ENCODE data around the gene RNU6-1. TPM values are rescaled to one million over a fixed set of nuclear protein-coding genes. Genes with fewer than 3 reads are reported as not detected.
A peak's percentile ranks its signal among the peaks of the same experiment; 100 is the strongest.

The RNU6-1 gene
- total and polyA plus RNA-seq, 4 donors = not detected

DNA sequence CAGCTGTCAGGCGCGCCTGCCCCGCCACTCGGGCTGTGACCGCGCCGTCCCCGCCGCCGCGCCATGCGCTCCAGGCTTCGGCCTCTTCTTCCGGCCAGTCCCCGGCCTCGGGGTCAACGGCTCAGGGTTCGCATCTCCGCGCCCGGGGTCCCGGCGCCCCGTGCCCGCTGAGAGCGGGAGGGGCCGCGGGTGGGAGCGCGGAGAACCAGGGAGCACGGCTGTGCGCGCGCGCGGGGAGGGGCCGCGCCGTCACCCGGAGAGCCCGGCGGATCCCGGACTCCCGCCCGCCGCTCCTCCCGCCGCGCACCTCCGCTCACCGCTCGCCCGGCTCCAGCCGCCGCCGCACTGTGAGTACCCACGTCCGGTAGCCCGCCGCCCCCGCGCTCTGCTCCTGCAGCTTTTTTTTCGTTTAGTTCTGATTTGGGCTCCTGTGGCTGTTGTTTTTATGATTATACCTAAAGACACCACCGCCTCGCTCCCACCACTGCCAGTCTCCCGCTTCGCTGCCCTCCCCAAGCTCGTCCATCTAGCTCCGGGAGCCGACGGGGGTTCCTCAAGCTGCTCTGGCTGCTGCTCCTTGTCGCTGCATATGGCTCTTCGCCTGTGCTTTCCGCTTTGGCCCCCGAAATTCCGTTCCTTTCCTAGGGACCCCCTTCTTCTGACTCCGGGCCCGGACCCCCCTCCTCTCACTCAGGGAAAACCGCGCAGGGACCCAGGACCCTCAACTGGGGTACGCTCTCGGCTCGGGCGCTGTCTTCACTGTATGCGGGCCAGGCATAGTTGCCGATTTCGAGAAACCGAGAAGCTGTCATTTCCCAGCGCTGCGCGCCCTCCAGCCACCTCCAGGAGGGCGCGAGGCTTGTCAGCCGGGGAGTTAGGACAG, 16.3 kb downstream of the RNU6-1 start:
- H3K4me3 ChIP-seq (ENCODE audit: low read depth, low read length) = peak overlapping the region; percentile 27
- WGBS (ENCODE audit: insufficient coverage) = under 1% methylated on average over 84 of the region's 94 CpGs
- H3K9me3 ChIP-seq (ENCODE audit: control insufficient read depth, insufficient read depth, low read length) = no peaks in the 10 kb centered on the region
- H3K36me3 ChIP-seq (ENCODE audit: control insufficient read depth, insufficient read depth, low read length) = peaks cover 6% of the 10 kb centered on the region
- H3K27ac ChIP-seq (ENCODE audit: low read depth, low read length) = no peak overlapping the region
- peaks cover 91% of the 10 kb centered on the region for H3K27me3 ChIP-seq (ENCODE audit: control insufficient read depth, insufficient read depth, low read length)
- H3K4me1 ChIP-seq (ENCODE audit: control insufficient read depth, insufficient read depth, low read length) = peaks cover 70% of the 10 kb centered on the region
- DNase-seq (ENCODE audit: low read depth in 4 of 6, low spot score in 6 of 6) = peak in 2 of 6 donors; percentile 48 to 59

DNA sequence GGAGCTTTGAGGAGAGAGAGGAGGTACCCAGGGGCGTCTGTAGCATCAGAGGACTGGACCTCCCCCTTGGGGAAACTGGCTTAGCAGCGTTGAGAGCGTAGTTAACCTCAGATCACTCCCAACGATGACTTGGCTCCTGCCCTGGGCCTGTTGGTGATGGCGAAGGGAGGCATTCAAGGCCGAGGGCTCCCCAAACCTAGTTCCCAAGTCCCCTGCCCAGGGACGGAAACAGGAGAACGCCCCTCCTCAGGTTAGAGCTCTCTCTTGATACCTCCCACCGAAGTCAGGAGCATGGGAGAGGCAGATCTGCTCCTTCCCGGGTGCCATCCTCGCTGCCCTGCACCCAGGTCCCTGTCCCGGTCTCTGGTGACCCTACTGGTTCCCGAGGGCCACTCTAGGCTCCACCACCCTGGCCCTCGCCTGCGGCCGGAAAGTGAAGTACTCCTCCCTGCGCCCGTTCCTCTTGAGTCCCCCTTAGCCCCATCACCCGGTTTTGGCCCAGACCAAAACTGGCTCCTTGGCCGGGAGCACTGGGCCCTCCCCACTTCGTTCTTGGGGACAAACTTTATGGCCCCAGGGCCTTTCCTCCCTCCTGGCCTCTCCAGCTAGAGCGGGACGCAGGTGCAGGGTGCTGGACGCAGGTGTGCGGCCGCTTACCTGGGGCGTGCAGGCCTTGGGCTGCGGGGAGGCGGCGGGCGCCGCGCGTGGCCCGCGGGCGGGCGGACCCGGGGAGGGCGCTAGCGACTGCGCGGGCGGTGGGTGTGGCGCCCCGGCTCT, 17.1 kb downstream of the RNU6-1 start:
- Histone ChIP-seq H3K36me3 (ENCODE audit: control insufficient read depth, insufficient read depth, low read length) (peaks cover 4% of the 10 kb centered on the region), H3K4me3 (ENCODE audit: low read depth, low read length) (peak overlapping the region; percentile 4), H3K4me1 (ENCODE audit: control insufficient read depth, insufficient read depth, low read length) (peaks cover 65% of the 10 kb centered on the region), H3K27ac (ENCODE audit: low read depth, low read length) (no peak overlapping the region), H3K9me3 (ENCODE audit: control insufficient read depth, insufficient read depth, low read length) (no peaks in the 10 kb centered on the region), H3K27me3 (ENCODE audit: control insufficient read depth, insufficient read depth, low read length) (peaks cover 91% of the 10 kb centered on the region)
- 2% methylated on average over 45 of the region's 46 CpGs for WGBS (ENCODE audit: insufficient coverage)
- peak in 1 of 6 donors; percentile 43 for DNase-seq (ENCODE audit: low read depth in 4 of 6, low spot score in 6 of 6)

DNA sequence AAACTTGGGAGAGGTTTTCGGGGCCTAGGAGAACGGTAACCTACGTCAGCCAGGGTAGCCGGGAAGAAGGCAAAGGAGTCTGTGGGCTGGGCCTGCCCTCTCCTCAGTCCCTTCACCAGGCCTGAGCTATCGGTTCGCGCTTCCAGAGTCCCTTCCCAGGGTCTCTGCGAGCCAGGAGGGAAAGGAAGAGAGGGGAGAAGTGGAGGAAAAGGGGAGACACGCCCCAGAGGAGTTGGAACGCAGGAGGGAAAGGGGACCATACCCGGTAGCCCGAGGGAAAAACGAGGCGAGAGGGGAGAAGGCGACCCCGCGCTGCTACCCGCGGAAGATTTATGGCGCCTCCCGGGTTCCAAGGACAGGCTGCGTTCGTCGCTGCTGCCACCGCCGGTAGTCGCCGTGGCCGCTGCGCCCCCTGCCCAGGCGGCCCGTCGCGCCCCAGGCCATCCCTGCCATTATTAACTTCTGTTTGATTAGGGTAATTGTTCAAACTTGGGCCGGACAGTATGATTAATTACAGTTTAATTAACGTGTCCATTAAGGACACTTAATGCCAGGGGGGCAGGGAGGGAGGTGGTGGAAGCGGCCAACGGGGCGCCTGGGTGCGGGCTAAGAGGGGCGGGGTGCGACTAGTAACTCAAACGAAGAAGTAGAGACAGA, 17.9 kb downstream of the RNU6-1 start:
- H3K9me3 ChIP-seq (ENCODE audit: control insufficient read depth, insufficient read depth, low read length) = peaks cover 2% of the 10 kb centered on the region
- no peak overlapping the region for H3K27ac ChIP-seq (ENCODE audit: low read depth, low read length)
- H3K4me1 ChIP-seq (ENCODE audit: control insufficient read depth, insufficient read depth, low read length) = peaks cover 65% of the 10 kb centered on the region
- peak overlapping the region; percentile 4 for H3K4me3 ChIP-seq (ENCODE audit: low read depth, low read length)
- peaks cover 87% of the 10 kb centered on the region for H3K27me3 ChIP-seq (ENCODE audit: control insufficient read depth, insufficient read depth, low read length)
- DNase-seq (ENCODE audit: low read depth in 4 of 6, low spot score in 6 of 6) = peak in 2 of 6 donors; percentile 32 to 47
- peaks cover 4% of the 10 kb centered on the region for H3K36me3 ChIP-seq (ENCODE audit: control insufficient read depth, insufficient read depth, low read length)
- WGBS (ENCODE audit: insufficient coverage) = 2% methylated on average over 43 of the region's 43 CpGs

DNA sequence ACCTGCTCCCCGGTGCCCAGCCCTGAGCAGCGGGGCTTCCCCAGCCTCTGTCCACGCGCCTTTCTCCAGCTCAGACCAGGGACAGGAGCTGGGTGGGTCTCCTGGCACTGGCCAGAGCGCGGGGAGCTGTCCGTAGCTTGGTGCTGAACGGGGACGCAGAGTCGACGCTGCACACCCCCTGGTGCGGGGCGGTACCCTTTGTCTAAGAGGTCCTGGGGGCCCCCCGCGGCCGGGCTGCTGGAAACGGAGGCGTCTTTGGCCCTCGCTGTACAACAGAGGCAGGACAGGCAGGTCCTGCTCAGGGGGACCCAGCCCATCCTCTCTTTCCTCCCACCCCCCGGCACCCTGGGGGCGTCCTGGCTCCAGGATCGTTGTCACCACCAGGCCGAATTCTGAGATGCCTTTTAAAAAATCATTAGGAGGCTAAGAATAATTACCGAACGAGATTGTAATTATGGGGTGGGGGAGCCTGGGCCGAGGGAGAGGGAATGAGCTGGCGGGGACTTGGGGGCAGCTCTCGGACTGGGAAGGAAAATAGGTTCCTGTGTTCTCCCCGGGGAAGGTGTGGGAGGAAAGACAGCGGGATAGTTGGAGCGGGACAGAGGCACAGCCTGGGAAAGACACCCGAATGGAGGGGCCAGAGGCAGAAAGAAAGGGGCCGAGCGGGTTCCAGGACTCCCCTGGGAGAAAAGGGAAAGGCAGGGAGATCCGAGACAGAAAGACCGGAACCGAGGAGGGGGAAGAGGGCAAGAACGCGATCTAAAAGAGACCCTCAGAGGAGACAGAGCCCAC, 18.7 kb downstream of the RNU6-1 start:
- Histone ChIP-seq H3K27ac (ENCODE audit: low read depth, low read length) (no peak overlapping the region), H3K36me3 (ENCODE audit: control insufficient read depth, insufficient read depth, low read length) (peaks cover 3% of the 10 kb centered on the region), H3K27me3 (ENCODE audit: control insufficient read depth, insufficient read depth, low read length) (peaks cover 80% of the 10 kb centered on the region), H3K9me3 (ENCODE audit: control insufficient read depth, insufficient read depth, low read length) (peaks cover 4% of the 10 kb centered on the region), H3K4me3 (ENCODE audit: low read depth, low read length) (no peak overlapping the region), H3K4me1 (ENCODE audit: control insufficient read depth, insufficient read depth, low read length) (peaks cover 61% of the 10 kb centered on the region)
- WGBS (ENCODE audit: insufficient coverage) = 4% methylated on average over 33 of the region's 39 CpGs
- DNase-seq (ENCODE audit: low read depth in 4 of 6, low spot score in 6 of 6) = peak in 2 of 6 donors; percentile 45 to 69

DNA sequence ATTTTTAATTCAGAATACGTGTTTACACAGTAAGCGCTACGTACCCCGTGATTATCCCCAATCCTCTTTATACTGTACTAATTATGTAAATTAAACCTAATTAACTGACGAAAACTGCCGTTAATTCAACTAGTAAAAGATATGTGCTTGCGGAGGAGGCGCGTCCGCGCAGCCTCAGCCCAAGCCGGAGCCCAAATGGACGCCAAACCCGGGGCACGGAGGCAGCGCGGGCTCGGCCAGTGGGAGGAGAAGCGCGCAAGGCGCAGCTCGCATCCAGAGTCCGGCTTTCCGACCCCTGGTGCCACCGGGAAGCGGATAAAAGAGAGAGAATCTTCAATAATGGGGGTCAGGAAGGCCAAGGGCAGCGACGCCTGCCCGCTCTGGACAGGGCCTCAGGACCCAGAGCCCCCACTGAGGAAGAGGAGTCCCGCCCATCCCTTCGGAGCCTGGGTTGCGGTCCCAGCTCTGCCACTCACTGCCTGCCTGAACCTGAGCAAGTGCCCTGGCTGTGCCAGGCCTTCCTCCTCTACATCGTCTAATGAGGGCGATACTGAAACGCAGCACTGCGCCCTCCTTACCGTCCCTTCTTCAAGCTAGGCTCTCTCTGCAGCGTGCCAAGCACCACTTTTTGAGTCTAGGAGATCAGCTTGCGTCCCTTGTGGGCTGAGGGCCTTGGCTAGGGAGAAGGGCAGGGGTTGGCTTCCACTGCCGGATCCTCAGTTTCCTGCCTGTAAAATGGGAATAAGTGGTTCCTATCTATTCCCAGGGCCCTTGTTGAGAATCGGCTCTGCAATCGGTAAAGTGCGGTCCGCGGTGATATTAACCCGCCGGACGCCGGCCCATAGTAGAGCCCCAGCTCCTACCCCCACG, 19.5 kb downstream of the RNU6-1 start:
- Histone ChIP-seq H3K4me1 (ENCODE audit: control insufficient read depth, insufficient read depth, low read length) (peaks cover 53% of the 10 kb centered on the region), H3K4me3 (ENCODE audit: low read depth, low read length) (peak overlapping the region; percentile 9), H3K36me3 (ENCODE audit: control insufficient read depth, insufficient read depth, low read length) (no peaks in the 10 kb centered on the region), H3K27ac (ENCODE audit: low read depth, low read length) (no peak overlapping the region), H3K27me3 (ENCODE audit: control insufficient read depth, insufficient read depth, low read length) (peaks cover 72% of the 10 kb centered on the region), H3K9me3 (ENCODE audit: control insufficient read depth, insufficient read depth, low read length) (peaks cover 8% of the 10 kb centered on the region)
- 2% methylated on average over 42 of the region's 50 CpGs for WGBS (ENCODE audit: insufficient coverage)
- peak in 2 of 6 donors; percentile 35 to 91 for DNase-seq (ENCODE audit: low read depth in 4 of 6, low spot score in 6 of 6)

DNA sequence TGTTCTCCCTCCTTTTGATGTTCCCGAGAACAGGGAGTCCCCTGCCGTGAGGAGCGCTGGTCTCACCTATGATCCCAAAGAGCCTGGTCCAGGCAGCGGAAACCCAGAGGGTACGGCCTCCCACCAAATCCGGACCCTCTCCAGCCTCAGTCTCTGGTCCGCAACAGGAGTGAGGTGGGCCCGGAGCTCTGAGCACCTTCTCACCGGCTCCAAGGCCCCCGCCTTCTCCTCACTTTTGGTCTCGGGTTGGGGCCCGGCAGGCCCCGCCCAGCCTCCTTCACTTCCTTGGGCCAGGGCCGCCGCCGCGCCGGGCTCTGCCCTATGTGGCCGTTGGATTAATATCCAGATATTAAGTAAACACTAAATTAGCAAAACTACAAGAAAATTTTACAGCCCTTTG, 20.2 kb downstream of the RNU6-1 start:
- Histone ChIP-seq H3K27ac (ENCODE audit: low read depth, low read length) (no peak overlapping the region), H3K9me3 (ENCODE audit: control insufficient read depth, insufficient read depth, low read length) (peaks cover 8% of the 10 kb centered on the region), H3K27me3 (ENCODE audit: control insufficient read depth, insufficient read depth, low read length) (peaks cover 65% of the 10 kb centered on the region), H3K4me3 (ENCODE audit: low read depth, low read length) (no peak overlapping the region), H3K4me1 (ENCODE audit: control insufficient read depth, insufficient read depth, low read length) (peaks cover 46% of the 10 kb centered on the region), H3K36me3 (ENCODE audit: control insufficient read depth, insufficient read depth, low read length) (no peaks in the 10 kb centered on the region)
- DNase-seq (ENCODE audit: low read depth in 4 of 6, low spot score in 6 of 6) = no peak
- 15% methylated on average over 18 of the region's 19 CpGs for WGBS (ENCODE audit: insufficient coverage)

DNA sequence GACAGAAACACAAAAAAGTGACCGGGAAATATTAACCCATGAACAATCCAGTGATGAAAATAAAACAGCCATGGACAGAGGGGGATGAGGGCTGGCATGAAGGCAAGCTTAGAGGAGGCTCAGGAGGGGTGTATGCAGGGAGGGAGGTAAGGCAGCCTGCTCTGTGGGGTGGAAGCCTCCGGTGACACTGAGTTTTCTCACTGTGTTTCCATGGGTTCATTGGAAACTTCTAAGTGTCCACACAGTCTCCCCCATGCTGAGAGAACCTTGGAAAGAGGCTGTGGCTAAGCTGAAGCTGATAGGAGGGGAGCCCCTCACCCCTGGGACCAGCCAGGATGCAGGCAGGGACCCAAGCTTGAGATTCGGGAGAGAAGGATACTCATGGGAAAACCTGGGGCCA, 21.4 kb downstream of the RNU6-1 start:
- H3K9me3 ChIP-seq (ENCODE audit: control insufficient read depth, insufficient read depth, low read length) = peaks cover 8% of the 10 kb centered on the region
- peaks cover 37% of the 10 kb centered on the region for H3K4me1 ChIP-seq (ENCODE audit: control insufficient read depth, insufficient read depth, low read length)
- DNase-seq (ENCODE audit: low read depth in 4 of 6, low spot score in 6 of 6) = no peak
- no peak overlapping the region for H3K27ac ChIP-seq (ENCODE audit: low read depth, low read length)
- H3K4me3 ChIP-seq (ENCODE audit: low read depth, low read length) = no peak overlapping the region
- H3K27me3 ChIP-seq (ENCODE audit: control insufficient read depth, insufficient read depth, low read length) = peaks cover 53% of the 10 kb centered on the region
- WGBS (ENCODE audit: insufficient coverage) = 93% methylated on average over 2 of the region's 3 CpGs
- no peaks in the 10 kb centered on the region for H3K36me3 ChIP-seq (ENCODE audit: control insufficient read depth, insufficient read depth, low read length)

DNA sequence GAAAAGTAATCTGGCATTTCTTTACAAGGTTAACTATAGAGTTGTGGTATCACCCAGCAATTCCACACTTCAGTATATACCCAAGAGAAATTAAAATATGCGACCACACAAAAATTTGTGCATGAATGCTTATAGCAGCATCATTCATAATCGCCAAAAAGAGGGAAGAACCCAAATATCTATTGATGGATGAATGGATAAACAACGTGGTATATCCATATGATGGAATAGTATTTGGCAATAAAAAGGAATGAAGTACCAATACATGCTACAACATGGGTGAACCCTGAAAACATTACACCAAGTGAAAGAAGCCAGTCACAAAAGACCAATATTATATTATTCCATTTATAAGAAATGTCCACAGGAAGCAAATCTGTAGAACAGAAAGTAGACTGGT, 23.2 kb downstream of the RNU6-1 start:
- H3K4me1 ChIP-seq (ENCODE audit: control insufficient read depth, insufficient read depth, low read length) = peaks cover 30% of the 10 kb centered on the region

More for the DNA sequence above, 23.2 kb downstream of the RNU6-1 start:
- WGBS (ENCODE audit: insufficient coverage) = no CpG with 5 or more reads among the region's 3 CpGs
- Histone ChIP-seq H3K27ac (ENCODE audit: low read depth, low read length) (no peak overlapping the region), H3K36me3 (ENCODE audit: control insufficient read depth, insufficient read depth, low read length) (no peaks in the 10 kb centered on the region), H3K4me3 (ENCODE audit: low read depth, low read length) (no peak overlapping the region), H3K9me3 (ENCODE audit: control insufficient read depth, insufficient read depth, low read length) (peaks cover 8% of the 10 kb centered on the region), H3K27me3 (ENCODE audit: control insufficient read depth, insufficient read depth, low read length) (peaks cover 39% of the 10 kb centered on the region)
- no peak for DNase-seq (ENCODE audit: low read depth in 4 of 6, low spot score in 6 of 6)

Measured in spinal cord (tissue), 10 donors.